HS-27A (cell line): Measurements from ENCODE around the gene ZNF83.
"Not testable (repeated sequence)": the region's sequence is repeated elsewhere in the genome, so short reads cannot be mapped to it uniquely, and the experiment has no call there.

Experiments
- DNase-seq: peaks from one replicate; pipeline ENCODE4 v3.0.0-alpha.2; 2012; ENCODE audit warnings: low read depth, missing footprints

The ZNF83 gene

GRCh38 chr19:52569638-52569999, 68.5 kb downstream of the ZNF83 start:
- DNase-seq, result not testable (repeated sequence)

- no peak for DNase-seq
Observed at GRCh38 chr19:52567921-52568320, 70.2 kb downstream of the ZNF83 start.

GRCh38 chr19:52566588-52566987, 71.6 kb downstream of the ZNF83 start:
- peak; percentile 22 for DNase-seq

GRCh38 chr19:52566121-52566520, 72.0 kb downstream of the ZNF83 start:
- no peak for DNase-seq
